GM12892 (cell line): ENCODE data around the gene C1orf116.

ENCODE experiments used
- DNase-seq: peaks from one replicate; pipeline ENCODE4 v3.0.0; 2011; ENCODE audit not compliant: insufficient read length
- FAIRE-seq: peaks from 2 replicates; lab custom pipeline; 2011; peaks lifted over from hg19 to GRCh38; lab: Jason Lieb, UNC
- POLR2A ChIP-seq: IDR thresholded peaks from 2 replicates; pipeline ENCODE4 v1.6.1; 2011; ENCODE audit warnings: low read depth, low read length, control low read depth
- POLR2AphosphoS5 ChIP-seq: IDR thresholded peaks from 2 replicates; pipeline ENCODE4 v1.6.1; 2011; ENCODE audit warnings: low read depth, low read length, control low read depth
- TAF1 ChIP-seq: IDR thresholded peaks from 2 replicates; pipeline ENCODE4 v1.6.1; 2011; ENCODE audit warnings: low read depth, mild to moderate bottlenecking, control low read depth, low read length, borderline replicate concordance

The C1orf116 gene

DNA sequence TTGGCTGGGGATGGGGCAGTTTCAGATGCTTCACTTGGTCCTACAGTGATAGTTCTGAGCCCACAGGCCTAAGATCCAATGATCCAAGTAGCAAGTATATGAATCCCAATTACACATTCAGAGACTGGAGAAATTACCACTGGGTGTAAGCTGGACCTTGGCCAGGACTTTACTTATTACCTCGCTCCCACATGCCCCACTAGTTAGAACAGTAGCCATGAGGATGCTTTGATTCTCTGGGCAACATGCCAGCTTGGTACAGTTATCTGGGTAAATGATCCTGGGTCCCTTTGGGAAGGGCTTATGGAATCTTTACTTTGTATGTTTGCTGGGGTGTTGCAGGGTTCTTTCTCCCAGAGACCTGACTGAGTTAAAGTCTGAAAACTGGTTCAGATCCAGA is 57.2 kb downstream of the C1orf116 start:
- FAIRE-seq = no peak
- no peak for DNase-seq
- TF ChIP-seq POLR2AphosphoS5 = no peak
- no peak for TF ChIP-seq POLR2A
- no peak for TF ChIP-seq TAF1

DNA sequence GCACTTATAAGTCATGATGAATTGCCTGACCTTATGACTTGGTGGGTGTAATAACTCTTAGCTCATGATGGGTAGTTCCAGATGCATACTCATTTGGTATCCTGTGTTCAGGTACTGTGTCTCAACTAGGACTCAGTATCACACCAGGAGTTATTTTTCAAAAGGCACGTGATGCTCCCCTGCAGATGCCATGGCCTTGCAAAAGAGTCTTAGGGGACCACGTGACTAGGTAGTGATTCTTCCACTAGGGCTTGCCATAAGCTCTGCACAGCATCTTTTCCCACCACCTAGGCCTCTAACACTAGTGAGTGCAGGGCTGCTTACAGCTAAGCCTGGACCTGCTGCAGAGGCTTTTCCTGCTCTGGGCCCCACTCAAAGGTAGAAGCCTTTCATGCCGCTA is 58.4 kb downstream of the C1orf116 start:
- FAIRE-seq = no peak

GRCh38 chr1:206972728-206973127 is 59.8 kb downstream of the C1orf116 start:
- no peak for TF ChIP-seq POLR2AphosphoS5
- TF ChIP-seq TAF1 = no peak
- no peak for TF ChIP-seq POLR2A
- no peak for FAIRE-seq
- DNase-seq = no peak

More for the DNA sequence above, 58.4 kb downstream of the C1orf116 start:
- no peak for DNase-seq
- TF ChIP-seq TAF1 (no peak), POLR2AphosphoS5 (no peak), POLR2A (no peak)

DNA sequence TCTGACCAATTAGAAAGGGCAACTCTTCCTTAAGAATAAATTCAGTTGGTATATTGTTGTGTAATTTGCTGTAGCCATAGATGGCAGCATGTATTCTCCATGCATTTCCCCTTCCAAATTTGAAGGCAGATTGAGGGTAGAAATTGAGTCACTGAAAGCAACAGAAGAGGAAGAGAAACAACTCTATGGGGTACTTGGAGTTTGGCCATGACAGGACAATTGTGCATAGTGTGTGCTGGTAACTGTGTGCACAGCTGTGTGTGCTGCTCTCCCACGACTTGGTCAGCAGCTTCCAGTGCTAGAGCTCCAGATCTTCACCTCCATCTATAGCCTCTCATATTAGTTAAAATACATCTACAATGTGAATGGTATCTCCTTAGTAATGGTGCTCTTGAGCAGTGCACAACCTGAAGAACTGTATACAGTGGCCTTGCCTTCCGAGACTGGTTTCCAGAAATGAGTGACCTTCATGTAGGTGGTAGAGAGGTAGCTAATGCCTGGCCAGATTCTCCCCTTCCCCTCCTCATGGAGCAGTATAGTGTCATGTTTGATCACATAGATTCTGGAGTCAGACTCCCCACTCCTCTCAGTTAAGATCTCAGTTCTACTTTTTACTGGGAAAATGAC is 61.4 kb downstream of the C1orf116 start:
- TF ChIP-seq TAF1 = no peak
- no peak; the same call in 1 of the 2 replicates for TF ChIP-seq POLR2AphosphoS5
- no peak for TF ChIP-seq POLR2A
- peak; percentile 88 for FAIRE-seq
- DNase-seq = no peak

GRCh38 chr1:206970446-206970845 is 62.1 kb downstream of the C1orf116 start, which contains the start of gene FCAMR:
TSS of gene FCAMR (minus strand) at chr1:206970460. CDS start at chr1:206970125, 335 bp downstream.
- FAIRE-seq (peak; percentile 30), DNase-seq (no peak)
- TF ChIP-seq POLR2AphosphoS5 = no peak
- TF ChIP-seq POLR2A = no peak

DNA sequence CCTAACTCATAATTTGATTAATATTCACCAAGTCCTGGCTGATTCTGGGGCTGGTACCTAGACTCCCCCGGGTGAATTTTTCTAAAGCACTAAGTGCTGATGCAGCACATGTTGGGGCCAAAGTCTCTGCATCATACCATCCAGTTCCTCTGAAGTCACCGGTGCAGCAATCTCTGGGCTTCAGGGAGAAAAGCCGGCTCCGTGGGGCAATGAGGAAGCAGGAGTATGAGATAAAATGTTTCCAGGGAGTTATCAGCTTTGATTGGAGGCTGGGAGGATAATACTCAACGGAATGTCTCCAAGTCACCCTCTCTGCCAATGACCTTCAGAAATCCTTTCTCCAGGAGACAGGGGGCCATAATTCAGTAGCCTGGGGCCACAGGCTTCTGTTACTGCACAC is 63.5 kb downstream of the C1orf116 start:
- no peak for FAIRE-seq

More for the DNA sequence above, 63.5 kb downstream of the C1orf116 start:
- TF ChIP-seq POLR2AphosphoS5 (no peak), TAF1 (no peak), POLR2A (no peak)
- no peak for DNase-seq
